ENCODE data around the gene FGD4. TPM values are rescaled to one million over a fixed set of nuclear protein-coding genes. Genes with fewer than 3 reads are reported as not detected.

The FGD4 gene
- total RNA-seq, result 13.1 and 19.2 TPM in 2 replicates

DNA sequence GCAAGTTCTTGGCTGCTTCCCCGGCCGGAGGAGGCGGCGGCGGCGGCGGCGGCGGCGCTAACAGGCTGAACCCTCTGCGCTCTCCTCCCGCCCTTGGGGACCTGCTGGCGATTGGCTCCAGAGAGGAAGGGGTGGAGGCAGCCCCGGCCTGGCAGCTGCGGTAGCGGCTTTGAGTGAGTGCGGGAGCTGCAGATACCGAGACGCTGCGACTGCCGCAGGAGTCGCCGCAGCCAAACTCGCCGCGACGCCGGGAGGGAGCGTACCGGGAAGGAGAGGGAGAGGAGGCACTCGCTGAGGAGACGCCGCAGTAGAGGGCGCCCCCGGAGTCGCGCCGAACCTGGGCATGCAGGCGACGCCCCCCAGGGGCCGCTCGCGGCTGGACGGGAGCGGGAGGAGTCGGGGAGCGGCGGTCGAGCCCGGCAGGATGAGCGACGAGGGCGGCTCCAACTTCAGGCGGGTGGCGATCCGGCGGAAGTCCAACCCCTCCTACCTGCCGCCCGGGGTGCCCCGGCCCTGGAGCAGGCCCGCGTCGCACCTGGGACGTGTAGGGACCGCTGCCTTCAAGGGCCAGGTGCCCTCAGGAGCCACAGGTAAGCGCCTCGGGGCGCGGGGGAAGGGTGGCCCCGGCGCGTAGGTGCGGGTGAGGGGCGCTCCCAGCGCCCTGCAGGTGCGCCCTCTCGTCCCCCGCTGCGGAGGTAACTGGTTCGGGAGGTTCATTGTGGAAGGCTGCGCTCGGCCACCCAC lies at the start of gene FGD4:
Gene FGD4 (plus strand): TSS at position 189 of the 744 bp plus-strand sequence.

DNA sequence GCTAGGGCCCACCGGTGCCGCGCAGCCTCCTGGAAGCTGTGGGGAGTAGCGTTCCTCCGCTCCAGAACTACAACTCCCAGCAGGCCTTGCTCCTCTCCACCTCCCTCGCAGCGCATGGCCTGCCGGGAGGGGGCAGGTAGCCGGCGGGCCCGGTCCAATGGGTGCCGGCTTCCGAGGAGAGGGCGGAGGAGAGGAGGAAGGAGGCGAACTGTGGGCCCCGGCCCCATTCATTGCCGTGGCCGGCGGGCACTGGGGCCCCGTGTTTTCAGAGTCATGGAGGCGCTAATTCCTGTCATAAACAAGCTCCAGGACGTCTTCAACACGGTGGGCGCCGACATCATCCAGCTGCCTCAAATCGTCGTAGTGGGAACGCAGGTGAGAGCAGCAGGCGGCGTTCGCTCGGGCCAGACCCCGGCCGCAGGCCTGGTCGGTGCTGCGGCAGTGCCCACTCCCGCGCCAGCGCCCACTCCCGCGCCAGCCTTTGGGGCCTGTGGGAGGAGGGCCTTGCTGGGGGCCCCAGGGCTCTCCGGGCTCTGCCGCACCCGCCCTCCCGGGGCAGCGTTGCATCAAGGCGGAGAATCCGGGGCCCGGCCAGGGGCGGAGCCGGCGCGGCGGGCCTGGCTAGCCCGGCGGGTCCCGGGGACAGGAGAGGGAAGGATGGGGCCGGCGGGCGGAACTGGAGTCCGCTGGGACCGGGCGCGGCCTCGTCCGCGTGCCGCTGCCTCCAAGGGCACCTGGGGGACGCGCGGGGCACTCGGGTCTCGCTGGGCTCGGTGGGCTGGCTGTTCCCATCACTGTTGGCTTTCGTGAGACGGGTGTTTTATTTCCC lies 279.9 kb downstream of the FGD4 start, which contains the start of gene DNM1L:
Gene DNM1L (plus strand): TSS at position 211 of the 829 bp plus-strand sequence. CDS start 63 bp downstream, at position 274.

Measured in smooth muscle cell of trachea (primary cell).